ENCODE results near the gene RAC3.

Gene RAC3

DNA sequence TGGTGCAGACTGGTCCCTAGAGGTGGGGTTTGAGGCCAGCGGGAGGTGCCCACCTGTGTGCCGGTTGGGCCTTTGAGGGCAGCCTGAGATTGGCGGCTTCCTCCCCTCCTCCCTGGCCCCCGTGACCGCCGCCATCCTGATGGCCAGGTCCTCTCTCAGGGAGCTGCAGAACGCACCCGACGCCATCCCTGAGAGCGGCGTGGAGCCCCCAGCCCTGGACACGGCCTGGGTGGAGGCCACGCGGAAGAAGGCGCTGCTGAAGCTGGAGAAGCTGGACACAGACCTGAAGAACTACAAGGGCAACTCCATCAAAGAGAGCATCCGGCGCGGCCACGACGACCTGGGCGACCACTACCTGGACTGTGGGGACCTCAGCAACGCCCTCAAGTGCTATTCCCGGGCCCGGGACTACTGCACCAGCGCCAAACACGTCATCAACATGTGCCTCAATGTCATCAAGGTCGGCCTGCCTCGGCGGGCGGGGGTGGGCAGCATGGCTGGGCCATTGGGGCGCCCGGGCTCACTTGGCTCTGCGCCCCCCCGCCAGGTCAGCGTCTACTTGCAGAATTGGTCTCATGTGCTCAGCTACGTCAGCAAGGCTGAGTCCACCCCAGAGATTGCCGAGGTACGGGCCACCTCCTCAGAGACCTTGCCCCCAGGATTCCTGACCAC is 23.0 kb downstream of the RAC3 start:
- H3K4me3 ChIP-seq (ENCODE audit: low read length): no peak overlapping the region
- no peaks in the 10 kb centered on the region for H3K27me3 ChIP-seq (ENCODE audit: insufficient read depth, low read length)
- 95% methylated on average over 38 of the region's 38 CpGs for WGBS
- no peaks in the 10 kb centered on the region for H3K9me3 ChIP-seq (ENCODE audit: insufficient read depth, low read depth, low read length)
- H3K27ac ChIP-seq (ENCODE audit: low read depth, low read length): no peak overlapping the region
- peaks cover 66% of the 10 kb centered on the region for H3K36me3 ChIP-seq (ENCODE audit: insufficient read depth, low read length)
- H3K9ac ChIP-seq (ENCODE audit: low read depth, low read length): no peak overlapping the region
- no peaks in the 10 kb centered on the region for H3K4me1 ChIP-seq (ENCODE audit: insufficient read depth, low read length)

DNA sequence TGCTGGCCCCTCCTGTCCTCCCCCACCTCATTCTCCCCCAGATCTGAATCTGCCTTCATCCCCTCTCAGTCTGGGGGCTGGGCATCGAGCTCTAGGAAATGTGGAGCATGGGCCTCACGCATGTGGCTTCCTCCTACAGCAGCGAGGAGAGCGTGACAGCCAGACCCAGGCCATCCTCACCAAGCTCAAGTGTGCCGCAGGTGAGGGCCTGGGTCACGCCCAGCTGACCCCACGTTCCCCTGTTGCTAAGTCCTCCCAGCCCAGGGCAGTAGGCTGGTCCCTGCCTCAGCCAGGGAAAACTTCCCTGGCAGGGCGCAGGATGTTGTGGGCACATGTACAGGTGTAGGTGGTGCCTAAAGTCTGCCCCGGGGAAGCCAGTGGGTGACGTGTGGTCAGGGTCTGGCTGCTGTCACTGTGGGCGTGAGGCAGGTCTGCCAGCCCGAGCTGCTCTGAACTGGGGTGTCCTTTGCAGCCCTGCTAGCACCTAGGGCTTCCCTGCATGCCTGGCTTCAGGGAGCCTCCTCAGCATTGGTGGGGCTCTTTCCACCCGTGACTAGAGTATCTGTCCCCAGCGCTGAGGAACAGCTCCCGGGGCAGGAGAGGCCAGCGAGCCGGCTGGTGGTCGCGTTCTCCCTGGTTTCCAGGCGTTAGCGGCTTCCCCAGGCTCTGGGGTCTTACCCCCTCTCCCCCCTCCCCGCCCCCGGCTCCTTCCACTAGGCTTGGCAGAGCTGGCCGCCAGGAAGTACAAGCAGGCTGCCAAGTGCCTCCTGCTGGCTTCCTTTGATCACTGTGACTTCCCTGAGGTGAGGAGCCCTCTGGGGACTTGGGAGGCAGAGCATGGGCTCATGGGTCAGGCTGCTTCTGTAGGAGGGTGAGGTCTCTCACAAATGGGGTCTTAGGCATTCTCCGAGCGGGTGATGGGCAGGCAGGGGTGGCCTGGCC is 23.8 kb downstream of the RAC3 start:
- WGBS: 88% methylated on average over 26 of the region's 26 CpGs
- H3K4me3 ChIP-seq (ENCODE audit: low read length): no peak overlapping the region
- no peak overlapping the region for H3K9ac ChIP-seq (ENCODE audit: low read depth, low read length)
- peaks cover 67% of the 10 kb centered on the region for H3K36me3 ChIP-seq (ENCODE audit: insufficient read depth, low read length)
- H3K27ac ChIP-seq (ENCODE audit: low read depth, low read length): no peak overlapping the region
- no peaks in the 10 kb centered on the region for H3K4me1 ChIP-seq (ENCODE audit: insufficient read depth, low read length)
- H3K27me3 ChIP-seq (ENCODE audit: insufficient read depth, low read length): no peaks in the 10 kb centered on the region
- no peaks in the 10 kb centered on the region for H3K9me3 ChIP-seq (ENCODE audit: insufficient read depth, low read depth, low read length)

DNA sequence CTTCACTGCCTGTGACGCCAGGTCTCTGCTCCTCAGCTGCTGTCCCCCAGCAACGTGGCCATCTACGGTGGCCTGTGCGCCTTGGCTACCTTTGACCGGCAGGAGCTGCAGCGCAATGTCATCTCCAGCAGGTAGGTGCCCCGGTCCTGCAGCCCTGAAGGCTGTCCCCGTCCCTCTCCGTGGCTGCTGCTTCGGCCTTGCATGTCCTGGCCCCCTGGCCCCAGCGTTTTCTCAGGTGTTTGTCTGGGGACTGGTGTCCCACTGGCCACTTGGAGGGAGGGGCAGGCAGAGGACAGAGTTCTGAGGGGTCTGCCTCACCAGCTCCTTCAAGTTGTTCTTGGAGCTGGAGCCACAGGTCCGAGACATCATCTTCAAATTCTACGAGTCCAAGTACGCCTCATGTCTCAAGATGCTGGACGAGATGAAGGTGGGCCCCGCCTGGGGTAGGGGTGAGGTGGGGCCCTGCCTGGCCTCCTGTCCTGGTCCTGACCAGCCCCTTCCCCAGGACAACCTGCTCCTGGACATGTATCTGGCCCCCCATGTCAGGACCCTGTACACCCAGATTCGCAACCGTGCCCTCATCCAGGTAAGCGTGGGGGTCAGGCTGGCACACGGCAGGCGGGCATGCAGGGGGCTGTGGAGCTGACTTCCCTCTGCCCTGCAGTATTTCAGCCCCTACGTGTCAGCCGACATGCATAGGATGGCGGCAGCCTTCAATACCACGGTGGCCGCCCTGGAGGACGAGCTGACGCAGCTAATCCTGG is 24.7 kb downstream of the RAC3 start:
- no peak overlapping the region for H3K27ac ChIP-seq (ENCODE audit: low read depth, low read length)
- no peak overlapping the region for H3K4me3 ChIP-seq (ENCODE audit: low read length)
- H3K27me3 ChIP-seq (ENCODE audit: insufficient read depth, low read length): no peaks in the 10 kb centered on the region
- H3K36me3 ChIP-seq (ENCODE audit: insufficient read depth, low read length): peaks cover 76% of the 10 kb centered on the region
- WGBS: 95% methylated on average over 28 of the region's 28 CpGs
- H3K4me1 ChIP-seq (ENCODE audit: insufficient read depth, low read length): no peaks in the 10 kb centered on the region
- no peak overlapping the region for H3K9ac ChIP-seq (ENCODE audit: low read depth, low read length)
- H3K9me3 ChIP-seq (ENCODE audit: insufficient read depth, low read depth, low read length): no peaks in the 10 kb centered on the region

DNA sequence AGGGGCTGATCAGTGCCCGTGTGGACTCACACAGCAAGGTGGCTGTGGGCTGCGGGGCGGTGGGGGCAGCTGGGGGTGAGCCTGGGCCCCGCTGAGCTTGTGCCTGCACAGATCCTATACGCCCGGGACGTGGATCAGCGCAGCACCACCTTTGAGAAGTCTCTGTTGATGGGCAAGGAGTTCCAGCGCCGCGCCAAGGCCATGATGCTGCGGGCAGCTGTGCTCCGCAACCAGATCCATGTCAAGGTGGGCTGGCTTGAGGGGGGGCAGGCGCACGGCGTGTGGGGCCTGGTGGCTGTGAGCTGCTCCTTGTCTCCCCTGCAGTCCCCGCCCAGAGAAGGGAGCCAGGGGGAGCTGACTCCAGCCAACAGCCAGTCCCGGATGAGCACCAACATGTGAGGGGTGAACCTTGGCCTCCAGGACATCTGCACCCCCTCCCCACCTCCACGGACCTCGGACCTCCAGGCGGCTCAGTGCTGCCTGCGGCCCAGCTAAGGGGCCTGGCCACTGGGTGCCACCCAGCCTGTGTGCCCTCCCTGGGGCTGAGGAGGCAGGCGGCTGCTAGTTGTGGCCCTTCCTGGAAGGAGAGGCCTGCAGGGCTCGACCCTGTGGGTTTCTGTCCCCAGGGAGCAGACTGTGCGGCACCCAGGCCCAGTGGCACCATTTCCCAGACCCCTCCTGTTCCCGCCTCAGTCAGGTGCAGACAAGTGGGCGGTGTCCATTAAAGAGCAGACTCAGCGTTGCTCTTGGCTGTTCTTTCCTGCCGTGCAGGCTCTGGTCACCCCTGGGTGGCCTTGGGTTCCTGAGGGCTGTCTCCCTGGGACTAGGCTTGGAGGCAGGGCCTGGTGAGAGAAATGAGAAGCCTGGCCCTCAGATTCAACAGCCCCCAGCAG is 25.5 kb downstream of the RAC3 start:
- 94% methylated on average over 29 of the region's 29 CpGs for WGBS
- H3K27ac ChIP-seq (ENCODE audit: low read depth, low read length): no peak overlapping the region
- no peak overlapping the region for H3K9ac ChIP-seq (ENCODE audit: low read depth, low read length)
- H3K9me3 ChIP-seq (ENCODE audit: insufficient read depth, low read depth, low read length): no peaks in the 10 kb centered on the region
- H3K36me3 ChIP-seq (ENCODE audit: insufficient read depth, low read length): peaks cover 82% of the 10 kb centered on the region
- no peaks in the 10 kb centered on the region for H3K4me1 ChIP-seq (ENCODE audit: insufficient read depth, low read length)
- H3K4me3 ChIP-seq (ENCODE audit: low read length): no peak overlapping the region
- no peaks in the 10 kb centered on the region for H3K27me3 ChIP-seq (ENCODE audit: insufficient read depth, low read length)

DNA sequence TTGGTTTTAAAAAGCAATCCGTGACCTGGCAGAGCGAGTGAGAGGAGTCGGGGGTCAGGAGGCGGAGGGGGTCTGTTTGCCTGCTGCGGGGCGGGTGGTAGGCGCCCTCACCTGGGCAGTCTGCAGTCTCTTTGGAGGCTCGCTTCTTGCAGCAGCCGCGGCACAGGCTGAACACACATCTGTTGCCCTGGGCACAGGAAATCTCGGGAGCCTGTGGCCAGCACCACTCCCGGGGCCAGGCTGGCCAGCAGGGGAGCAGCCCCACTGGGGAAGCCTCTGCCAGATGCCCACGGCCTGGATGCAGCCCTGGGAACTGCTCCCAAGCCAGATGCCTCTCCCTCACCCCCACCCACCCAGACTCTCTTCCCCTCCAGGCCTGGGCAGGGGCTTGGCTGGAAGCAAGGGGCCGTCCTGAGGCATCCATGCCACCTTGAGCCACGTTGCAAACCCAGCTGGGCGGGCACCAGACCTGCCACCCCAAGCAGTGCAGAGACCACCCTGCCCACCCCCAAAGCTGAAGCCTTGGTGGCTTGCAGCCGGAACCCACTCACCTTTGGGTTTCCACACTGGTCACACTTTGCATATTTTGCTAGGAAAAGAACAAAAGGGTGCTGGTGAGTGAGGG is 26.9 kb downstream of the RAC3 start:
- Histone ChIP-seq H3K36me3 (ENCODE audit: insufficient read depth, low read length) (peaks cover 93% of the 10 kb centered on the region), H3K4me1 (ENCODE audit: insufficient read depth, low read length) (no peaks in the 10 kb centered on the region), H3K27me3 (ENCODE audit: insufficient read depth, low read length) (no peaks in the 10 kb centered on the region), H3K9me3 (ENCODE audit: insufficient read depth, low read depth, low read length) (no peaks in the 10 kb centered on the region), H3K9ac (ENCODE audit: low read depth, low read length) (no peak overlapping the region), H3K27ac (ENCODE audit: low read depth, low read length) (no peak overlapping the region), H3K4me3 (ENCODE audit: low read length) (no peak overlapping the region)
- whole genome bisulfite sequencing: 91% methylated on average over 17 of the region's 17 CpGs

DNA sequence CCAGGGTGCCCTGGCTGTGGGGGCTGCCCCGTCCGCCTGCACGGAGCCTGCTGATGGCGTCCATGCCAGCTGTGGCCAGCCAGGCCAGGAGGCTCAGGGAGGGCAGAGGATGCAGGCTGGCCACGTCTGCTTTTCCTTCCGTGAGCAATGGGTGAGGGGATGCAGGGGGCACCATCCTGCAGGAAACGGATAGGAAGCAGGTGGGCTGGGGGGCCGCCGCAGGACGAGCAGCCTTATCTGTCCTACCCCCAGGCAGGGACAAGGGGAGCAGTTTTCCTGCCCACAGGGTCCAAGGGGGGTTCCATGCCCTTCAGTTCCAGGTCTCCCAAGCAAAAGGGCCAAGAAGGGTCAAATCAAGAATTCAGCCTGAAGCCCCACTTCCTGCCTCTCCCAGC is 27.4 kb downstream of the RAC3 start:
- H3K27ac ChIP-seq (ENCODE audit: low read depth, low read length): no peak overlapping the region
- peaks cover 93% of the 10 kb centered on the region for H3K36me3 ChIP-seq (ENCODE audit: insufficient read depth, low read length)
- no peak overlapping the region for H3K9ac ChIP-seq (ENCODE audit: low read depth, low read length)
- 94% methylated on average over 10 of the region's 10 CpGs for WGBS
- no peaks in the 10 kb centered on the region for H3K4me1 ChIP-seq (ENCODE audit: insufficient read depth, low read length)
- H3K4me3 ChIP-seq (ENCODE audit: low read length): no peak overlapping the region
- no peaks in the 10 kb centered on the region for H3K27me3 ChIP-seq (ENCODE audit: insufficient read depth, low read length)
- no peaks in the 10 kb centered on the region for H3K9me3 ChIP-seq (ENCODE audit: insufficient read depth, low read depth, low read length)

DNA sequence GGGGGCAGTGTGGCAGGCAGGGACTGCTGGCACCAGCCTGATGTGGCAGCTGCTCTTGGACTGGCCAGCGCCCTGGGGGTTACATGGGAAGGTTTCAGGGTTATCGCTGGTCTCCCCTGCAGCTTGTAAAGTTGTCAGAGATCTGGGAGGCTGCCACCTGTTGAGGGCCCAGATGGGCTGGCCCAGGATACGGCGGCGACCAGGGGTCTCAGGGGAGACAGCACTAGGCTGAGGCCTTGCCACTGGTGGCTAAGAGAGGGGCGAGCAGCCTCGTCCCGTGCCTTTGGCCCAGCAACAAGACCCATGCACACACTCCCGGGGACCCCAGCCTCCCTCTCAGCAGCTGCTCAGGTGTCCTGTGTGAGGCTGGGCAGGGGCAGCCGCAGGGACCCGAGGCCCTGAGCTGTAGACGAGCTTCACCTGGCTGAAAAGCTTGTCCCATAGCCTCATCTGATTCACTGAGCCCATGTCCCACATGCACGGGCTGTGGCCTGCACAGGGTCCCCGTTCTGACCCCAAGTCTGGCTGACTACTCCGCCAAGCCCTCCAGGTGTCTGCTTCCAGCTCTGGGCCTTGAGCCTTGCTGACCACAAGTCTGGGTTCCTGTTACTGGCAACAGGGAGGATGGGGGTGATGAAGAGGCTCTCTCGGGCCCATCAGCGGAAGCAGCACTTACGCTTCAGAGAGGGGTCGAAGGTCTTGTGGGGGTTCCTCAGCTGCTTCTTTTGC is 28.0 kb downstream of the RAC3 start:
- Histone ChIP-seq H3K9me3 (ENCODE audit: insufficient read depth, low read depth, low read length) (no peaks in the 10 kb centered on the region), H3K4me1 (ENCODE audit: insufficient read depth, low read length) (no peaks in the 10 kb centered on the region), H3K4me3 (ENCODE audit: low read length) (no peak overlapping the region), H3K9ac (ENCODE audit: low read depth, low read length) (no peak overlapping the region), H3K36me3 (ENCODE audit: insufficient read depth, low read length) (peaks cover 92% of the 10 kb centered on the region), H3K27ac (ENCODE audit: low read depth, low read length) (no peak overlapping the region), H3K27me3 (ENCODE audit: insufficient read depth, low read length) (no peaks in the 10 kb centered on the region)
- WGBS: 94% methylated on average over 19 of the region's 19 CpGs

DNA sequence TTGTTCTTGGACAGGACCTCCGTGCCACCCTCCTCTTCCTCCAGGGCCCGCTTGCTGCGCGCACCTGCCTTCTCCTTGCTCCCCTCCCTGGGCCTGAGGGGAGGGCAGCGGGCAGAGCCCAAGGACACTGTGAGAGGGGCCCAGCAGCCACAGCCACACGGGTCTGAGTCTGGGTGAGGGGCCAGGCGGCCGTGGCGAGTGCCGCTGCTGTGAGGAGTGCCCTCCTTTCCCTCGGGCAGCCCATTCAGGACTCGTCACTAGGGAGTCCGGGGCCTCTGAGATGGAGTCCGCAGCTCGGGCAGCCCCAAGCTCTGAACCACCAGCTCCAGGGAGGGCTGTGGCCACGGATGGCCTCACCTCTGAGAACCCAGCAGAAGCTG is 28.5 kb downstream of the RAC3 start:
- Histone ChIP-seq H3K27ac (ENCODE audit: low read depth, low read length) (no peak overlapping the region), H3K36me3 (ENCODE audit: insufficient read depth, low read length) (peaks cover 86% of the 10 kb centered on the region), H3K27me3 (ENCODE audit: insufficient read depth, low read length) (no peaks in the 10 kb centered on the region), H3K4me1 (ENCODE audit: insufficient read depth, low read length) (no peaks in the 10 kb centered on the region), H3K9me3 (ENCODE audit: insufficient read depth, low read depth, low read length) (no peaks in the 10 kb centered on the region), H3K9ac (ENCODE audit: low read depth, low read length) (no peak overlapping the region), H3K4me3 (ENCODE audit: low read length) (no peak overlapping the region)
- WGBS: 97% methylated on average over 16 of the region's 16 CpGs

DNA sequence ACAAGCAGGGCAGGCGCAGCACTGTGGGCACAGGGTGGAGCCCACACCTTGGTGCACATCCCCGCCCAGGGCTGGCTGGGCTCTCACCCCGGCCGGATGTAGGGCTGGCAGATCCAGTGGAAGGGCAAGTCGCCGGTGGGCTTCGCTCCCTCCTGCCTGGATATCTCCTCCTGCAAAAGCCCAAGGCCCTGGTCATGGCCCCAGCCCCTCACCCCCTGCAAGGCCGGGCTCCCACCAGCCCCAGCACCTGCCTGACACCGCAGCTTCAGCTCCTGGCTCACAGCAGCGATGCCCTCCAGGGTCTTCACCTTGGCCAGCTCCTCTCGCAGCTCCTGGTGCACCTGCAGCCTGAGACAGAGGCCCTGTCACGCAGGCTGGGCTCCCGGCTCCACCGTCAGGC is 29.1 kb downstream of the RAC3 start:
- Histone ChIP-seq H3K4me1 (ENCODE audit: insufficient read depth, low read length) (no peaks in the 10 kb centered on the region), H3K4me3 (ENCODE audit: low read length) (no peak overlapping the region), H3K27ac (ENCODE audit: low read depth, low read length) (no peak overlapping the region), H3K36me3 (ENCODE audit: insufficient read depth, low read length) (peaks cover 82% of the 10 kb centered on the region), H3K9ac (ENCODE audit: low read depth, low read length) (no peak overlapping the region), H3K27me3 (ENCODE audit: insufficient read depth, low read length) (no peaks in the 10 kb centered on the region), H3K9me3 (ENCODE audit: insufficient read depth, low read depth, low read length) (no peaks in the 10 kb centered on the region)
- WGBS: 89% methylated on average over 14 of the region's 14 CpGs

Data from HUES64 (cell line).